ENCODE measurements around the gene KCTD19.

DNA sequence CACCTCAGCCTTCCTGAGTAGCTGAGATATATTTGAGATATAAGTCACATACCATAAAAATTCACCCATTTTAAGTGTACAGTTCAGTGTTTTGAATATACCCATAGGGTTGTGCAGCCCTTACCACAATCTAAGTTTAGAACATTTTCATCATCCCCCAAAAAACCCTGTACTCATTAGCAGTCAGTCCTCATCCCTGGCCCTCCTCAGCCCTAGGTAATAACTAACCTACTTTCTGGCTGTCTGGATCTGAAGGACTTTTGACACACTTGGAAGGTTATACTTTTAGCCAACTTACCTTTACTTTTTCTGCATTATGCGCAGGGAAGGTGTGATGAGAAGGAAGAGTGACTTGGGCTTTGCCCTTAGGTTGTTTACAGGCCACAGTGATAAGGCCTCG is 51.2 kb downstream of the KCTD19 start:
- TF ChIP-seq, protein P1, sequence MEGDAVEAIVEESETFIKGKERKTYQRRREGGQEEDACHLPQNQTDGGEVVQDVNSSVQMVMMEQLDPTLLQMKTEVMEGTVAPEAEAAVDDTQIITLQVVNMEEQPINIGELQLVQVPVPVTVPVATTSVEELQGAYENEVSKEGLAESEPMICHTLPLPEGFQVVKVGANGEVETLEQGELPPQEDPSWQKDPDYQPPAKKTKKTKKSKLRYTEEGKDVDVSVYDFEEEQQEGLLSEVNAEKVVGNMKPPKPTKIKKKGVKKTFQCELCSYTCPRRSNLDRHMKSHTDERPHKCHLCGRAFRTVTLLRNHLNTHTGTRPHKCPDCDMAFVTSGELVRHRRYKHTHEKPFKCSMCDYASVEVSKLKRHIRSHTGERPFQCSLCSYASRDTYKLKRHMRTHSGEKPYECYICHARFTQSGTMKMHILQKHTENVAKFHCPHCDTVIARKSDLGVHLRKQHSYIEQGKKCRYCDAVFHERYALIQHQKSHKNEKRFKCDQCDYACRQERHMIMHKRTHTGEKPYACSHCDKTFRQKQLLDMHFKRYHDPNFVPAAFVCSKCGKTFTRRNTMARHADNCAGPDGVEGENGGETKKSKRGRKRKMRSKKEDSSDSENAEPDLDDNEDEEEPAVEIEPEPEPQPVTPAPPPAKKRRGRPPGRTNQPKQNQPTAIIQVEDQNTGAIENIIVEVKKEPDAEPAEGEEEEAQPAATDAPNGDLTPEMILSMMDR (IDR thresholded peaks at IDR 0.05): no peak
- TF ChIP-seq POLR2A (IDR thresholded peaks at IDR 0.05): no peak

All from prostate gland (tissue), 2 donors.